ENCODE results near the gene PLIN4. TPM values are rescaled to one million over a fixed set of nuclear protein-coding genes. Genes with fewer than 3 reads are reported as not detected.

Gene PLIN4
- total and polyA plus RNA-seq, 2 donors from 2014 or later: 1.6 to 2.2 TPM

GRCh38 chr19:4541114-4541805, 23.0 kb upstream of the PLIN4 start:
- Histone ChIP-seq H3K9me3 (ENCODE audit: control insufficient read depth in 2 of 3, insufficient read depth in 1 of 3, low read length in 3 of 3) (no peaks in the 10 kb centered on the region), H3K9ac (ENCODE audit: low read length in 3 of 3) (no peak overlapping the region), H3K27me3 (ENCODE audit: control insufficient read depth, insufficient read depth, low read length) (no peaks in the 10 kb centered on the region), H3K27ac (ENCODE audit: low read depth in 2 of 2, low read length in 2 of 2) (no peak overlapping the region), H3K36me3 (ENCODE audit: control insufficient read depth in 2 of 3, insufficient read depth in 3 of 3, low read length in 3 of 3) (no peaks in the 10 kb centered on the region), H3K4me3 (ENCODE audit: low read length in 3 of 3) (no peak overlapping the region), H3K4me1 (ENCODE audit: control insufficient read depth in 2 of 3, insufficient read depth in 2 of 3, low read depth in 1 of 3, low read length in 3 of 3) (peaks cover 0 to 2% (median 0%) of the 10 kb centered on the region in 3 donors)
- FAIRE-seq: no peak
- no peak for DNase-seq
- intact Hi-C loops (cut with DNase I): no loop called here
- no peak for TF ChIP-seq CTCF (IDR thresholded peaks at IDR 0.05; ENCODE audit: borderline replicate concordance, extremely low read depth, insufficient read depth)

- no peak within 1 kb of the TSS for H3K4me3 ChIP-seq (ENCODE audit: low read length in 3 of 3)
- H3K27me3 ChIP-seq (ENCODE audit: control insufficient read depth, insufficient read depth, low read length): no peaks in the 10 kb centered on the region
- peaks cover 0 to 2% (median 0%) of the 10 kb centered on the region in 3 donors for H3K4me1 ChIP-seq (ENCODE audit: control insufficient read depth in 2 of 3, insufficient read depth in 2 of 3, low read depth in 1 of 3, low read length in 3 of 3)
- H3K27ac ChIP-seq (ENCODE audit: low read depth in 2 of 2, low read length in 2 of 2): no peak within 1 kb of the TSS
- no peaks in the 10 kb centered on the region for H3K36me3 ChIP-seq (ENCODE audit: control insufficient read depth in 2 of 3, insufficient read depth in 3 of 3, low read length in 3 of 3)
- intact Hi-C loops (cut with DNase I): no loop called here
- FAIRE-seq (no peak), DNase-seq (peak in 4 of 5 donors; percentile 33 to 91 (median 46))
- no peak for TF ChIP-seq CTCF (IDR thresholded peaks at IDR 0.05; ENCODE audit: borderline replicate concordance, extremely low read depth, insufficient read depth)
- H3K9ac ChIP-seq (ENCODE audit: low read length in 3 of 3): no peak within 1 kb of the TSS
- H3K9me3 ChIP-seq (ENCODE audit: control insufficient read depth in 2 of 3, insufficient read depth in 1 of 3, low read length in 3 of 3): no peaks in the 10 kb centered on the region
These were observed 21.7 kb upstream of the PLIN4 start, which contains the start of gene LRG1 for GRCh38 chr19:4539693-4540581. LRG1 (minus strand) TSS chr19:4540036; CDS start chr19:4540013, 23 bp downstream.

- Histone ChIP-seq H3K36me3 (ENCODE audit: control insufficient read depth in 2 of 3, insufficient read depth in 3 of 3, low read length in 3 of 3) (no peaks in the 10 kb centered on the region), H3K27me3 (ENCODE audit: control insufficient read depth, insufficient read depth, low read length) (no peaks in the 10 kb centered on the region), H3K27ac (ENCODE audit: low read depth in 2 of 2, low read length in 2 of 2) (no peak overlapping the region), H3K4me3 (ENCODE audit: low read length in 3 of 3) (no peak overlapping the region), H3K9ac (ENCODE audit: low read length in 3 of 3) (no peak overlapping the region), H3K9me3 (ENCODE audit: control insufficient read depth in 2 of 3, insufficient read depth in 1 of 3, low read length in 3 of 3) (no peaks in the 10 kb centered on the region), H3K4me1 (ENCODE audit: control insufficient read depth in 2 of 3, insufficient read depth in 2 of 3, low read depth in 1 of 3, low read length in 3 of 3) (peaks cover 0 to 2% (median 0%) of the 10 kb centered on the region in 3 donors)
- DNase-seq (no peak), FAIRE-seq (no peak)
- no peak for TF ChIP-seq CTCF (IDR thresholded peaks at IDR 0.05; ENCODE audit: borderline replicate concordance, extremely low read depth, insufficient read depth)
- intact Hi-C loops (cut with DNase I): no loop called here
These were observed 20.9 kb upstream of the PLIN4 start for GRCh38 chr19:4539169-4539692.

Measured in kidney (tissue), 14 donors.